Stimulated activated naive CD8-positive, alpha-beta T cell treated with anti-CD3 and anti-CD28 coated beads, Interleukin-15, Interleukin-2, amounts not matched to agents 100 ng/mL and 50 ng/mL, for 24 hours (primary cell): ENCODE data around the gene SKI.
"Not testable (repeated sequence)": the region's sequence is repeated elsewhere in the genome, so short reads cannot be mapped to it uniquely, and the experiment has no call there.

Experiments used
- H3K27ac Mint-ChIP-seq: one replicate; pipeline ENCODE4 v1.8.0; 2021; ENCODE audit warnings: mild to moderate bottlenecking, mixed read lengths
- H3K27me3 Mint-ChIP-seq: one replicate; pipeline ENCODE4 v1.8.0; 2021; ENCODE audit warnings: mixed read lengths
- H3K36me3 Mint-ChIP-seq: one replicate; pipeline ENCODE4 v1.8.0; 2021; ENCODE audit warnings: low read depth, mixed read lengths
- H3K4me1 Mint-ChIP-seq: one replicate; pipeline ENCODE4 v1.8.0; 2021; ENCODE audit warnings: low read depth, mixed read lengths
- H3K4me3 Mint-ChIP-seq: one replicate; pipeline ENCODE4 v1.8.0; 2021; ENCODE audit warnings: mild to moderate bottlenecking, mixed read lengths
- H3K9me3 Mint-ChIP-seq: one replicate; pipeline ENCODE4 v1.8.0; 2021; ENCODE audit warnings: mixed read lengths

Gene SKI

GRCh38 chr1:2238361-2239012 is 10.4 kb downstream of the SKI start:
- Mint-ChIP-seq H3K27me3 (no peaks in the 10 kb centered on the region), H3K9me3 (no peaks in the 10 kb centered on the region), H3K27ac (no peak overlapping the region), H3K4me3 (no peak overlapping the region), H3K36me3 (peaks cover 21% of the 10 kb centered on the region), H3K4me1 (peaks cover 91% of the 10 kb centered on the region)

GRCh38 chr1:2239013-2239370 is 10.9 kb downstream of the SKI start:
- peak overlapping the region; percentile 36 for H3K27ac Mint-ChIP-seq
- peaks cover 91% of the 10 kb centered on the region for H3K4me1 Mint-ChIP-seq
- no peak overlapping the region for H3K4me3 Mint-ChIP-seq

GRCh38 chr1:2239384-2239985 is 11.4 kb downstream of the SKI start:
- Mint-ChIP-seq H3K36me3 (peaks cover 25% of the 10 kb centered on the region), H3K27ac (peak overlapping the region; percentile 65), H3K27me3 (no peaks in the 10 kb centered on the region), H3K9me3 (no peaks in the 10 kb centered on the region), H3K4me3 (peak overlapping the region; percentile 26), H3K4me1 (peaks cover 89% of the 10 kb centered on the region)

More at GRCh38 chr1:2239013-2239370, 10.9 kb downstream of the SKI start:
- H3K9me3 Mint-ChIP-seq = no peaks in the 10 kb centered on the region
- H3K27me3 Mint-ChIP-seq = no peaks in the 10 kb centered on the region
- peaks cover 25% of the 10 kb centered on the region for H3K36me3 Mint-ChIP-seq

GRCh38 chr1:2240270-2241156 is 12.4 kb downstream of the SKI start:
- Mint-ChIP-seq H3K27ac (peak overlapping the region; percentile 65), H3K4me3 (peak overlapping the region; percentile 30), H3K4me1 (peaks cover 89% of the 10 kb centered on the region), H3K36me3 (peaks cover 25% of the 10 kb centered on the region), H3K27me3 (no peaks in the 10 kb centered on the region), H3K9me3 (no peaks in the 10 kb centered on the region)

- H3K4me1 Mint-ChIP-seq = peaks cover 86% of the 10 kb centered on the region
- H3K36me3 Mint-ChIP-seq = peaks cover 25% of the 10 kb centered on the region
These were observed 13.7 kb downstream of the SKI start for GRCh38 chr1:2241820-2242219.

GRCh38 chr1:2242814-2243725 is 15.0 kb downstream of the SKI start:
- Mint-ChIP-seq H3K27ac (no peak overlapping the region), H3K27me3 (no peaks in the 10 kb centered on the region), H3K4me3 (no peak overlapping the region), H3K4me1 (peaks cover 86% of the 10 kb centered on the region), H3K36me3 (peaks cover 25% of the 10 kb centered on the region), H3K9me3 (no peaks in the 10 kb centered on the region)

More at GRCh38 chr1:2241820-2242219, 13.7 kb downstream of the SKI start:
- Mint-ChIP-seq H3K9me3 (no peaks in the 10 kb centered on the region), H3K27me3 (no peaks in the 10 kb centered on the region), H3K27ac (peak overlapping the region; percentile 9), H3K4me3 (no peak overlapping the region)

GRCh38 chr1:2247045-2247394 is 18.9 kb downstream of the SKI start:
- H3K4me1 Mint-ChIP-seq = peaks cover 87% of the 10 kb centered on the region
- not testable (repeated sequence) for H3K27ac Mint-ChIP-seq, H3K4me3 Mint-ChIP-seq

GRCh38 chr1:2247760-2248126 is 19.6 kb downstream of the SKI start:
- peaks cover 86% of the 10 kb centered on the region for H3K4me1 Mint-ChIP-seq
- no peak overlapping the region for H3K27ac Mint-ChIP-seq
- no peak overlapping the region for H3K4me3 Mint-ChIP-seq
- H3K27me3 Mint-ChIP-seq = no peaks in the 10 kb centered on the region
- H3K36me3 Mint-ChIP-seq = peaks cover 17% of the 10 kb centered on the region
- no peaks in the 10 kb centered on the region for H3K9me3 Mint-ChIP-seq

More at GRCh38 chr1:2247045-2247394, 18.9 kb downstream of the SKI start:
- H3K9me3 Mint-ChIP-seq, H3K27me3 Mint-ChIP-seq: not testable (repeated sequence)
- peaks cover 18% of the 10 kb centered on the region for H3K36me3 Mint-ChIP-seq

- Mint-ChIP-seq H3K27ac (no peak overlapping the region), H3K4me1 (peaks cover 81% of the 10 kb centered on the region), H3K9me3 (no peaks in the 10 kb centered on the region)
These were observed 20.2 kb downstream of the SKI start for GRCh38 chr1:2248127-2248826.

GRCh38 chr1:2248854-2249558 is 20.9 kb downstream of the SKI start:
- H3K4me3 Mint-ChIP-seq = no peak overlapping the region
- no peaks in the 10 kb centered on the region for H3K27me3 Mint-ChIP-seq
- H3K36me3 Mint-ChIP-seq = peaks cover 18% of the 10 kb centered on the region
- H3K9me3 Mint-ChIP-seq = no peaks in the 10 kb centered on the region
- H3K4me1 Mint-ChIP-seq = peaks cover 74% of the 10 kb centered on the region
- H3K27ac Mint-ChIP-seq = peak overlapping the region; percentile 31

More at GRCh38 chr1:2248127-2248826, 20.2 kb downstream of the SKI start:
- H3K4me3 Mint-ChIP-seq = no peak overlapping the region
- no peaks in the 10 kb centered on the region for H3K27me3 Mint-ChIP-seq
- peaks cover 18% of the 10 kb centered on the region for H3K36me3 Mint-ChIP-seq

GRCh38 chr1:2249559-2249906 is 21.4 kb downstream of the SKI start:
- no peak overlapping the region for H3K27ac Mint-ChIP-seq

GRCh38 chr1:2250721-2251281 is 22.7 kb downstream of the SKI start:
- peaks cover 24% of the 10 kb centered on the region for H3K36me3 Mint-ChIP-seq
- peaks cover 61% of the 10 kb centered on the region for H3K4me1 Mint-ChIP-seq
- H3K4me3 Mint-ChIP-seq = no peak overlapping the region
- no peaks in the 10 kb centered on the region for H3K27me3 Mint-ChIP-seq
- H3K9me3 Mint-ChIP-seq = no peaks in the 10 kb centered on the region
- H3K27ac Mint-ChIP-seq = peak overlapping the region; percentile 61

More at GRCh38 chr1:2249559-2249906, 21.4 kb downstream of the SKI start:
- Mint-ChIP-seq H3K4me1 (peaks cover 71% of the 10 kb centered on the region), H3K9me3 (no peaks in the 10 kb centered on the region), H3K36me3 (peaks cover 22% of the 10 kb centered on the region), H3K27me3 (no peaks in the 10 kb centered on the region), H3K4me3 (no peak overlapping the region)

- H3K4me1 Mint-ChIP-seq = peaks cover 56% of the 10 kb centered on the region
These were observed 23.2 kb downstream of the SKI start for GRCh38 chr1:2251363-2251762.

More at GRCh38 chr1:2251363-2251762, 23.2 kb downstream of the SKI start:
- H3K36me3 Mint-ChIP-seq = peaks cover 24% of the 10 kb centered on the region
- no peaks in the 10 kb centered on the region for H3K9me3 Mint-ChIP-seq
- H3K27me3 Mint-ChIP-seq = no peaks in the 10 kb centered on the region
- no peak overlapping the region for H3K4me3 Mint-ChIP-seq
- no peak overlapping the region for H3K27ac Mint-ChIP-seq
